RWPE1 (cell line): ENCODE results near the gene FMN2.
A peak's percentile ranks its signal among the peaks of the same experiment; 100 is the strongest.

Experiments used
- CTCF ChIA-PET: fragments of 350-600 bp; sonication (Branson Sonifier 250); formaldehyde crosslinking; extraction: SDS; loops from one replicate; lab custom pipeline; 2021; lab: Yijun Ruan, JAX
- POLR2A ChIA-PET: fragments of 400-600 bp; formaldehyde crosslinking; extraction: SDS; loops from one replicate; lab custom pipeline; 2020; ENCODE audit warnings: antibody characterized with exemption; ENCODE audit not compliant: low non-redundant PET; lab: Yijun Ruan, JAX
- DNase-seq: peaks from one replicate; pipeline ENCODE4 v3.0.0; 2012; ENCODE audit warnings: low spot score
- H3K27ac ChIP-seq: fragments of 450-650 bp; 2 replicates; pipeline ENCODE4 v1.5.1; 2017
- CTCF ChIP-seq: fragments of 450-650 bp; conservative IDR thresholded peaks from 2 replicates; pipeline ENCODE4 v1.5.1; 2017; ENCODE audit warnings: low read depth, mild to moderate bottlenecking

FMN2 gene

GRCh38 chr1:240385551-240385950 is 293.9 kb downstream of the FMN2 start:
- no peak overlapping the region for H3K27ac ChIP-seq
- TF ChIP-seq CTCF, result no peak
- DNase-seq, result no peak
- ChIA-PET CTCF (interaction anchor here (0.7 kb wide), 1 partner anchor 8 kb away, joined by 3 read pairs; no protein-coding TSS in a partner anchor), POLR2A (no interaction called here)

GRCh38 chr1:240385985-240386978 is 294.6 kb downstream of the FMN2 start:
- peak; percentile 78 for DNase-seq
- CTCF ChIA-PET, result interaction anchor here (0.6 to 0.7 kb wide), 2 partner anchors 9 to 33 kb away, joined by 3 read pairs; no protein-coding TSS in a partner anchor
- H3K27ac ChIP-seq, result no peak overlapping the region
- POLR2A ChIA-PET, result no interaction called here
- no peak for TF ChIP-seq CTCF

GRCh38 chr1:240387051-240387450 is 295.4 kb downstream of the FMN2 start:
- CTCF ChIA-PET, result interaction anchor here (0.6 kb wide), 1 partner anchor 32 kb away, joined by 3 read pairs; no protein-coding TSS in a partner anchor
- no peak for DNase-seq
- POLR2A ChIA-PET, result no interaction called here
- no peak for TF ChIP-seq CTCF
- no peak overlapping the region for H3K27ac ChIP-seq

- CTCF ChIA-PET, result no interaction called here
- no peak overlapping the region for H3K27ac ChIP-seq
Observed at GRCh38 chr1:240391660-240392260, 300.1 kb downstream of the FMN2 start.

GRCh38 chr1:240394353-240394752 is 302.7 kb downstream of the FMN2 start:
- no peak for TF ChIP-seq CTCF
- no peak for DNase-seq
- CTCF ChIA-PET, result interaction anchor here (0.7 kb wide), 1 partner anchor 183 kb away, joined by 3 read pairs; no protein-coding TSS in a partner anchor
- H3K27ac ChIP-seq, result no peak overlapping the region
- POLR2A ChIA-PET, result interaction anchor here (0.6 kb wide), 1 partner anchor 79 kb away, joined by 5 read pairs; no protein-coding TSS in a partner anchor

More at GRCh38 chr1:240391660-240392260, 300.1 kb downstream of the FMN2 start:
- POLR2A ChIA-PET, result no interaction called here
- DNase-seq, result no peak
- no peak for TF ChIP-seq CTCF

GRCh38 chr1:240395336-240395735 is 303.7 kb downstream of the FMN2 start:
- TF ChIP-seq CTCF, result no peak
- ChIA-PET POLR2A (no interaction called here), CTCF (no interaction called here)
- no peak for DNase-seq
- no peak overlapping the region for H3K27ac ChIP-seq
